GM12874 (cell line): Measurements from ENCODE around the gene SPDEF.

Experiments
- TF ChIP-seq, protein P1 (sequence below): IDR thresholded peaks from 2 replicates; pipeline ENCODE4 v1.5.1; 2011; ENCODE audit warnings: low read depth, mild to moderate bottlenecking, control low read depth, low read length, moderate library complexity; ENCODE audit not compliant: insufficient read depth

The SPDEF gene

DNA sequence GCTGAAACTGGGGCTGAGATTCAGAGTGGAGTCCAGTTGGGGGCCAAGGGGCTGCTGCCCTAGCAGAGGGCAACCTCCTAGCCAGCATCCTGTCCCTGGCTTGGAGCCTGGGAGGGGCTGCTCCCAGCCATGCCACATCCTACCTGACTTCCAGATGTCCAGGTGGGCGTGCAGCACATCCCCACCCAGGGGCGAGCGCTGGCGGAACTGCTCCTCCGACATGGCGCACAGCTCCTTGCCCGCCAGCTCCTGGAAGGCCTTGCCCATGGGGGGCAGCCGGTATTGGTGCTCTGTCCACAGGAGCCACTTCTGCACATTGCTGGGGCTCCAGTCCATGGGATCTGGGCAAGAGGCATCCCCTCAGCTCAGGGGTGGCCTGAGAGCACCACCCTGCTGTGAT lies 15.3 kb downstream of the SPDEF start:
- TF ChIP-seq, protein P1, sequence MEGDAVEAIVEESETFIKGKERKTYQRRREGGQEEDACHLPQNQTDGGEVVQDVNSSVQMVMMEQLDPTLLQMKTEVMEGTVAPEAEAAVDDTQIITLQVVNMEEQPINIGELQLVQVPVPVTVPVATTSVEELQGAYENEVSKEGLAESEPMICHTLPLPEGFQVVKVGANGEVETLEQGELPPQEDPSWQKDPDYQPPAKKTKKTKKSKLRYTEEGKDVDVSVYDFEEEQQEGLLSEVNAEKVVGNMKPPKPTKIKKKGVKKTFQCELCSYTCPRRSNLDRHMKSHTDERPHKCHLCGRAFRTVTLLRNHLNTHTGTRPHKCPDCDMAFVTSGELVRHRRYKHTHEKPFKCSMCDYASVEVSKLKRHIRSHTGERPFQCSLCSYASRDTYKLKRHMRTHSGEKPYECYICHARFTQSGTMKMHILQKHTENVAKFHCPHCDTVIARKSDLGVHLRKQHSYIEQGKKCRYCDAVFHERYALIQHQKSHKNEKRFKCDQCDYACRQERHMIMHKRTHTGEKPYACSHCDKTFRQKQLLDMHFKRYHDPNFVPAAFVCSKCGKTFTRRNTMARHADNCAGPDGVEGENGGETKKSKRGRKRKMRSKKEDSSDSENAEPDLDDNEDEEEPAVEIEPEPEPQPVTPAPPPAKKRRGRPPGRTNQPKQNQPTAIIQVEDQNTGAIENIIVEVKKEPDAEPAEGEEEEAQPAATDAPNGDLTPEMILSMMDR, result no peak

DNA sequence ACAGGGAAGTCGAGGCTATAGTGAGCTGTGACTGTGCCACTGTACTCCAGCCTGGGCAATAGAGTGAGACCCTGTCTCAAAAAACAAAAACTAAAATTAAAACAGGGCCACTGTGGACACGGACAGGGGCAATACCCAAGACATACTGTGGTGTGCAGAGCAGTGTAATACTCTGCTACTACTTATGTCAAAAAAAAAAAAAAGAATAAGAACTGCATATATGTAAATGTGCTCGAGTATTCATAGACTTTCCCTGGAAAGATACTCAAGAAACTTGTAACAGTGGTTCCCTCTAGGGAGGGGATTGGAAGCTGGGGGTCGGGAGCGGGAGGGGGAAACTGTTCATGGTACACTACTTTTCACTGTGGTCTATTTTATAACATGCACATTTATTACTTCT lies 15.9 kb downstream of the SPDEF start:
- TF ChIP-seq, protein P1, result no peak

DNA sequence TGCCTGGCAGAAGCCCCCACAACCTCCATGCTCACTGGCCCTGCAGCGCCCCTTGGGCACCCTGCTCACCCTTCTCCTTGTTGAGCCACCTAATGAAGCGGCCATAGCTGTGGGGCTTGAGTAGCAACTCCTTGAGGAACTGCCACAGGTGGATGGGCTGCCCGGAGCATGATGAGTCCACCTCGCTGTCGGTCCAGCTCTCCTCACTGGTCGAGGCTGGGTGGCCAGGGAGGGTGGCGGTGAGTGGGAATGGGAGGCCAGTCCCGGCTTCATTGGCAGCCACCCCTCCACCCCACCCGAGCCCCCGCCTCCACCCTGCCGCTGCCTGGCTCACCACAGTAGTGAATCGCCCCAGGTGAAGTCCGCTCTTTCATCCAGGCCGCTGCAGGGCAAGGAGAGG lies 16.9 kb downstream of the SPDEF start:
- TF ChIP-seq, protein P1, result no peak

DNA sequence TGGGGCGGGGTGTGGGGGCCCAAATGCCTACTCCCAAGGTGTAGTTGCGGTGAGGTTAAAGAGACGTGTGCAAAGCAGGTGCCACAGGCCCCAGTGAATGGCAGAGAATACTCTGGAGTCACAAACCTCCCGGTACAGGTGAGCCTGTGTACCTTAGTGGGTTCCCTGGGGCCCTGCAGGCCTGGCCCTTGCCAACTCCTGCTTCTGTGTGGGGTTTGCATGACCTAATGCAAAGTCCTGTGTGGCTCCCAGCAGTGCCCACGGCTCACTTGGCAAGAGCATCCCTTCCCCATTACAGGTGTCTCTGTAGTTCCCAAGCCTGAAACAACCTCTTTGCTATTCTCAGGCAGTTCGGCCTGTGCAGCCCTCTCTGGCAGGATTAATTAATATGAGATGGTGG lies 17.5 kb downstream of the SPDEF start:
- TF ChIP-seq, protein P1, result no peak

DNA sequence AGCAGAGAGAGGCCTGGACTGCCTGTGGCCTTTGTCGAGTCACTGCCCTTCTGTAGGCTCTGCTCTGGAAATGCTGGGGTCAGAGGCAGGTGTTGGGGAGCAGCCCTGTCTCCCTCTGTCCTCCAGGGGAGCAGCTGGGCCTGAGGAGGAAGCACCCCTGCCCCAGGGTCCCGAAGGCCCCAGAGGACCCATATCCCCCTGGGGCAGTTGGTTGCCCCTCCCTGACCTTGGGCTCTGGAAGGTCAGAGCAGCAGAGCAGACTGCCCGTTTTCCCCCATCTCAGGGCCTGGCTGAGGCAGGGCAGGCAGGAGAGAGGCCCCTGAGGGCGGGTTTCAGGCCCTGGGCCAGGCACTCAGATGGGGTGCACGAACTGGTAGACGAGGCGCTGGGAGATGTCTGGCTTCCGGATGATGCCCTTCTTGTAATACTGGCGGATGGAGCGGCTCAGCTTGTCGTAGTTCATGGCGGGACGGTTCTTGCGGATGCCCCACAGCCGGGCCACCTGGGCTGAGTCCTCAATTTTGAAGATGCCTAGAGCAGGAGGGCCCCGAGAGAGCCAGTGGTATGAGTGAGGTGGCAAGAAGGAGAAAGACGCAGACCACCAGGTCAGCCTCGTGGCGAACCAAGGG lies 18.1 kb downstream of the SPDEF start:
- TF ChIP-seq, protein P1, result no peak

DNA sequence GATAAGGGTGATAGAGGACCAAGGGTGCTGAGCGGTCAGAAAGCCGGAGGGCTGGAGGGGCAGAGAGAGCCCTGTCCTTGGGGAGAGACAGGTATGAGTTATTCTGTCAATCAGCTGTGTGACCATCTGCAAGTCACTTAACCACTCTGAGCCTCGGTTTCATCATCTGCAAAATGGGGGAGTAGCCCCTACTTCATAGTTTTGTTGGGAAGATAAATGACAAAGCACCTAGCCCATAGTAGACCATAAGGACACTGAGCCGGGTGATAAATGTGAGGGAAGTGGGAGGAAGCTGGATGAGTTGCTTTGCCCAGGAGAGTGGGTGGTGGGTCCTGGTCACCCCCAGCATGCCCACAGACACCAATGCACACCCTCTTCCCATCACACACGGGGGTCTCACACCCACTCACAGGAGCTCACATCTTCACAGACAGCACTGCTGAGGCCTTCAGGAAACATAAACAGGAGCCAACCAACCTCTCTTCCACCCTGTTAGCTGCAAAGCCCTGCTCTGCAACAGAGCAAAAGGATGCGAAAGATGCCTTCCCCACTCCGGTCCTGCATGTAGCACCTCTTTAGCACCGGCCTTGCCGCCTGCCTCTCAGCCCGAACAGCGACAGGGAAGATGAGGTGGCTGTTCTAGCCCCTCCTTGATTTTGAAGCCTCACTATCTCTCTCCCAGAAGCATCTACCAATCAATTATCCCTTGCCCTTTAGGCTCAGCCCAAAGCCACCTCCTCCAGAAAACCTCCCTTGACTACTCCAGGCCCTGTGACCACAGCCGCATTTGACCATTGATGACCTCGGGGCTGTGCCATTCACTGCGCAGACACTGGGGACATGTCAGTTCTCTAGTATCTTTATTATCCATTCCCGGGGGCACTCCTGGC lies 18.9 kb downstream of the SPDEF start:
- TF ChIP-seq, protein P1, result no peak

DNA sequence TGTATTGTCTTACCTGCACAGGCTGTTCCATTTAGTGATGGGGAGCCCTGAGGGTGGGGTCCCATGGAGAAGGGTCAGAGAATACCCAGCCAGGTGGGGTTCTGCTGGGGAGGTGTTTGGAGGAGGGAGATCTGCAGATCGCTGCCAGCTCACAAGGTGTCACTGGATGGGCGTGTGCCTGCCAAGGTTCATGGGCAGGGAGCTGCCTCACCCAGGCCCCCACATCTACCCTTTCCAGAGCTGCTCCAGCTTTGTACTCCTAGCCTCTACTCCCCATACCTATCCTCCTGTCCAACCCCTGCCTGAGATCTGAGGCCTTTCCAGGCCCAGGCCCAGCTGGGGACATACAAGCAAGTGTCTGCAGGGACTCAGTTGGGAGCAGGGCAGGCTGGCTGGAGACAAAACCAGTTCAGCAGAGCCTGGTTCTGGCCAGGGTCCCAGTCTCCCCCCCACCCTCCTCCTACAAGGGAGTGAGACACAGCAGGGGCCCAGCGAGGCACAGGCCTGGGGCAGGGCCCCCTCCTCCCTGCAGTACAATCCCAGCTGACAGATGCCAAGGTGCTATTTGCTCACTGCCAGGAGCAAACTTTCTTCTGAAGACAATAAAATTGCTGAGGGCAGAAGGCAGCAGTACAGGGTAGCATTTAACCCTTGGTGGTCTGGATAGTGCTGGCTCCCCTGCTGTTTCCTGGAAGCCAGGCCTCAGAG lies 19.7 kb downstream of the SPDEF start:
- TF ChIP-seq, protein P1, result no peak
